ENCODE data around the gene SLC4A8.

DNA sequence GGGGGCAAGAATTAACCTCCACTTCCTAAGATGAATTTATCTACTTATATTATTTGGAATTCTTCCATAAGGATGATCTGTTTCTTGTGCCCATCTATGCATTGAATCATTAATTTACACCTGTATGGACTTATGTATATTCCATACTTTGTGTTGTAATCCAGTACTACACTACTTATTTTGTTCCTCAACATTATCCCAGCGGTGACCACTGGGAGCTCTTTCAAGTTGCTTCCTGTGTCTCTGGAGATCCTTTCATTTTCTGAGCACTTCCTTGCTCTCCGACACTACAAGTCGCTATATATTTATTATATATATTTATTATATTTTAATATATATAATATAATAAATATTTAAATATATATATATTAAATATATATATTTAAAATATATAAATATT lies 111.5 kb downstream of the SLC4A8 start:
- TF ChIP-seq, protein P1, sequence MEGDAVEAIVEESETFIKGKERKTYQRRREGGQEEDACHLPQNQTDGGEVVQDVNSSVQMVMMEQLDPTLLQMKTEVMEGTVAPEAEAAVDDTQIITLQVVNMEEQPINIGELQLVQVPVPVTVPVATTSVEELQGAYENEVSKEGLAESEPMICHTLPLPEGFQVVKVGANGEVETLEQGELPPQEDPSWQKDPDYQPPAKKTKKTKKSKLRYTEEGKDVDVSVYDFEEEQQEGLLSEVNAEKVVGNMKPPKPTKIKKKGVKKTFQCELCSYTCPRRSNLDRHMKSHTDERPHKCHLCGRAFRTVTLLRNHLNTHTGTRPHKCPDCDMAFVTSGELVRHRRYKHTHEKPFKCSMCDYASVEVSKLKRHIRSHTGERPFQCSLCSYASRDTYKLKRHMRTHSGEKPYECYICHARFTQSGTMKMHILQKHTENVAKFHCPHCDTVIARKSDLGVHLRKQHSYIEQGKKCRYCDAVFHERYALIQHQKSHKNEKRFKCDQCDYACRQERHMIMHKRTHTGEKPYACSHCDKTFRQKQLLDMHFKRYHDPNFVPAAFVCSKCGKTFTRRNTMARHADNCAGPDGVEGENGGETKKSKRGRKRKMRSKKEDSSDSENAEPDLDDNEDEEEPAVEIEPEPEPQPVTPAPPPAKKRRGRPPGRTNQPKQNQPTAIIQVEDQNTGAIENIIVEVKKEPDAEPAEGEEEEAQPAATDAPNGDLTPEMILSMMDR (conservative IDR thresholded peaks at IDR 0.05; ENCODE audit: low read depth, low read length), result no peak
- no peak for TF ChIP-seq EZH2 (IDR thresholded peaks at IDR 0.05; ENCODE audit: low read length, unreplicated experiment)
